Midbrain (tissue), 1 donor: ENCODE data around the gene SCPEP1.

Source experiments
- DNase-seq: peaks from one replicate; lab custom pipeline; 2025; lab: John Stamatoyannopoulos, UW

Gene SCPEP1

DNA sequence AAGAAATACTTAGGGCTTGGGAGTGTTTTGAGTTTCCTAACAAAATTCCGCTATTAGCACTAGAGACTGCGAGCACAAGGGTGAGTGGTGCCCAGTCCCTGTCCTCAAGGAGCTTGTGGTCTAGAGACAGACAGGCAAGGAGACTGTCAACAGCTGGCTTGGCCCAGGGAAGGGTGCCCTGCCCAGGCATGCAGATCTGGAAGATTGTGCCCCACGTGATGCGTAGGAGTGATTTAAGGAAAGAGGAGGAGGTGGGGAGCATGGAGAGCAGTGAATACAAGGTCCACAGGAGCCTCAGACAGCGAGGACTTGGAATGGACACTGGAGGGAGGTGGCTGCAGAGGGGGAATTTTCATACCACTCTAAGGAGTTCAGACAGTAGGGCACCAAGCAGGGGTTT, 25.0 kb downstream of the SCPEP1 start:
- no peak for DNase-seq

DNA sequence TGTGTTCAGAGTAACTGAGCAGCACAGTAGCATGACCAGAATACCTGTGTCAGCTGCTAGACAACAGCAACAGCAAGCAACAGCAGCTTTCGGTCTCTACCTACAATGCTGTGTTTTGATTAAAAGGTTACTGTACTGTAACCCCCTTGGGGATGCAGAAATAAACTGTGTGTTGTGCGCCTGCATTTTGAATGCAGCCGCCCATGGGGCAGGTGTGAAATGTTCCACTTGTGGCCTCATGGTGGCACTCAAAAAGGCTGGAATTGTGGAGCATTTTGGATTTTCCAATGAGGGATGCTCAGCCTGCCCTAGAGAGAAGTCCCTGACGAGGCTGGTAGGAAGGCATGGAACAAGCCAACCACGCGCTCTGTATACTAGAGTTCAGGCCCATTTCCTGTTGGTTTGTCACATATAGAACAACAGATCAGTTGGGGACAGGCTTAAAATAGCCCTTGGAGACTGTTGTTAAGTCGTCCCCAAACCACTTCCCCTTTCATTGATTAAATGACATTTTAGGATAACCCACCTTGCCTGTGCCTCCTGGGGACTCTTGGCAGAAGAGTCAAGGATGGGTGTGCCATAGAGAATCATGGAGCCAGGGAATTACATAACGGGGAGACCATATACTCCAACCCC, 27.1 kb downstream of the SCPEP1 start:
- no peak for DNase-seq

- DNase-seq, result no peak
These were observed 28.1 kb downstream of the SCPEP1 start for GRCh38 chr17:57006040-57006439.

DNA sequence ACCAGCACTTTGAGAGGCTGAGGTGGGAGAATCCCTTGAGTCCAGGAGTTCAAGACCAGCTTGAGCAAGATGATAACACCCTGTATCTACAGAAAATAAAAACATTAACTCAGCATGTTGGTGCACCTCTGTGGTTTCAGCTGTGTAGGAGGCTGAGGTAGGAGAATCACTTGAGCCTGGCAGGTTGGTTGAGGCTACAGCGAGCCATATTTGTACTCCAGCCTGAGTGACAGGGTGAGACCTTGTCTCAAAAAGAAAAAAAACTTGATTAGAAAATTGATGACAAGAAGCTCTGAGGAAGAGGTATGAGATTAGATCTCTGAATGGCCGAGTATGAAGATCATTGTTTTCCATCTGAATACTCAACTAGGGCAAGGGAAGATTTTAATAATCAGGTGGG, 31.0 kb downstream of the SCPEP1 start:
- DNase-seq, result no peak

DNA sequence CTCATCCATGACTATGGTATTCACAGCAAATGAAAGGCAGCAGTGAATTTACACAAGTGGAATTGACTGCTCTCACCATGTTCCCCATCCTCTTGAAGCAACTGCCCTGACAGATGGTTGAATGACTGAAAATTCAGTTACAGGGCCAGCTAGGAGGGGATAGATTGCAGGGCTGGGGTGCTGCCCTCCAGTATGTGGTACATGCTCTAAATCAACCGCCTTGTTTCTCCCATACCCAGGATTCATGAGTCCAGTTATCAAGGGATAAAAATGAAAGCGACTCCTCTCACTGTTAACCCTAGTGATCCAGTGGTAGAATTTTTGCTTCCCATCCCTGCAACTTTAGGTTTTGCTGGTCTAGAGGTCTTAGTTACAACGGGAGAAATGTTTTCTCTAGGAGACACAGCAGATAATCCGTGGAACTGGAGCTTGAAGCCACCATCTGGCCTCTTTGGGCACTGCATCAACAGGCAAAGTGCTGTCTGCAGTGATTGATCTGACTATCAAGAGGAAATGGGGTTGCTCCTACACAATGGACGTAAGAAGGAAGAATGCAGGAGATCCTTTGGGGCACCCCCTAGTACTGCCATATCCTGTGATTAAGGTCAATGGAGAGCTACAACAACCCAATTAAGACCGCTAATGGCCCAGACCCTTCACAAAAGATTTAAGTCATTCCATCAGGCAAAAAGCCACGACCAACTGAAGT, 32.0 kb downstream of the SCPEP1 start:
- peak; percentile 43 for DNase-seq

- no peak for DNase-seq
These were observed 32.6 kb downstream of the SCPEP1 start for GRCh38 chr17:57010487-57010886.

GRCh38 chr17:57011491-57012015, 33.6 kb downstream of the SCPEP1 start:
- DNase-seq, result no peak

DNA sequence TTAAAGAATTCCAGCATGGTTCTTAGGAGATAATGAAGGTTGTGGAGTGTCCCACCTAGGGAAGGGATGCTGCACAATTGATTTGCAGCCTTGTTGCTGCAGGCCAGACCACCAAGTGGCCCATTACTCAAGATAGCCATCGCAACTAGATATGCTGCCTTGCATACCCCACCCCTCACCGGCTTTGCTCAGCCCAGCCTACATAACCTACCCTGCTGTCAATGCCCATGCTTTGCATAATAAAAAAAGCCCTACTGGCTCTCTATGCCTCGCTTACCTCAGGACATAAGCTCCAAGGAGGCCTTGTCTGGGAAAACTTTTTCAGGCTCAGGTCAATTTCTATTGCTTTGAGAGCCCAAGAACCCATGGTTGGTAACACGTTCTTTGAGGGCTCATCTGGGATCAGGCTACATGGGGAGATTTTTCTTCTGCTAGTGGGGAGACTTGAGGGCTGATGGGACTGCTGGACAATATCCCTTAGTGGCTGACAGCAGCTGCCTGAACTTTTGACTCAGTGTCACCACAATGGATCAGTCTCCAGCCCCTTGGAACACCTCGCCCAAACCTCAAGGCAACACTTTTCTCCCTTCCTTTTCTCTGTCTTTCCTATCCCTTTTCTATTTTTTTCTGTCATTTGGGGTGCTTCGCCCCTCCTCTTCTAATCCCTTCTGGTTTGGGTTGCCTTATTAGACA, 38.3 kb downstream of the SCPEP1 start:
- DNase-seq, result no peak

DNA sequence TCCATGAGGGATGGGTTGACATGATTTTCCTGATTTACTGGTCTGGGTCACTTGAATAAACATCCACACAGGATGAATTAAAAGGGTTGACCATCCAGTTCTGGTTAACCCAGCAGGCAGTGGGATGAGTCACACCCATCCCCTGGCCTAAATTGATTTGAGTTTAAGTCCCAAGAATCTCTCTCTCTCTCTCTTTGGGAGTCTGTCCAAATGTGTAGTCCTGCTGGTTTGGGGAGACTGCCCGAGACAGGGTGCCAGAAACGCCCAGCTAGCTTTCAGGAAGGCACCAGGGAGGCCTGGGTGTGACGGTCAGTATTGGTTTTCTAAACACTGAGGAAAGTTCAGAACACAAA, 38.8 kb downstream of the SCPEP1 start:
- no peak for DNase-seq

- no peak for DNase-seq
These were observed 39.7 kb downstream of the SCPEP1 start for GRCh38 chr17:57017625-57018024.

- no peak for DNase-seq
These were observed 42.3 kb downstream of the SCPEP1 start for GRCh38 chr17:57020208-57020607.

DNA sequence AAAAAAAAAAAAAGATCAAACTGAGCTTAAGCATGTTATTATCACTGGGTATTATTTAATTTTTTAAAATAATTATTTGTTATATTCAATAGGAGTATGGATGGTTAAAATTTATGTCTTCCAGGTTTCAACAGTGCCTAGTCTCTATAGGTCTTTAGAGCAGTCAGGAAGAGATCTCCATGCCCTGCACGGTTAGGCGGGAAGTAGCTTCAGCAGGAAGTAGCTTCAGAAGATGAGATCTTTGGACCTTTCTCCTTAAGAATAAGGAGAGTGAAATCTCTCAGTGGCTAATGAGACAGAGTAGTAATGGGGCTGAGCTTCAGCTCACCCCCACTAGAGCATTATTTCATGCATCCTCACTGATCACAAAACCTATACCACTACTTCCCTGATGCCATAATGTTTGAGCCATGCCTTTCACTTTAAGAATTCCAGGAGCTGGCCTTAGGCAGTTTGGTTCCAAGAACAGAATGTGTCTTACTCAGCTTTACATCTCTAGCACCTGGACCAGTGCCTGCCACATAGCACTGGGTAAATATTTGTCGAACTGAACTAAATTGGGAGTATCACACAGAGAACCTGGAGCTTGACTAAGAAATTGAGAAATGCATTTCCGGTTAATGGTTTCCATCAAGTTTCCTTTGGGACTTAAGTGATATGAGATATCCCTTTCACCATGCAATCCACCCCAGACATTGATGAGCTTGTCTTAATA, 43.5 kb downstream of the SCPEP1 start:
- no peak for DNase-seq

- no peak for DNase-seq
These were observed 47.9 kb downstream of the SCPEP1 start for GRCh38 chr17:57025876-57026275.

DNA sequence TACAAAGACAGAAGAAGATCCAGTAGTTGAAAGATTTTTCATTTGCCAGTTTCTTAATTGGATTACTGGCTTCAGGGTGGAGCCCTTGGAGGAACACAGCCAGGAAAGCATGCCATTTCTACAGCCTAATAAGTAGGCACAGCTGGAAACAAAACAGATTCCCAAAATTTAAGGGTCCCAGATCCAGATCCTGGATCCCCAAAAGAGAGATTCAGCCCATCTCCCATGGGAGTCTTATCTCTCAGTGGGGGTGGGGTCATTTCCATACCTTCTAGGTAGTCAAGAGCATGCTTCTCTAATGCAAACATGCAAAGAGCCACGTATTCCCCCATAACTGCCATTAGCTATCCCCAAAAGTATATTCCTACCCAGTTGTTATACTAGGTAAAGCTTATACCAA, 49.9 kb downstream of the SCPEP1 start:
- no peak for DNase-seq

GRCh38 chr17:57032343-57032742, 54.4 kb downstream of the SCPEP1 start:
- no peak for DNase-seq

DNA sequence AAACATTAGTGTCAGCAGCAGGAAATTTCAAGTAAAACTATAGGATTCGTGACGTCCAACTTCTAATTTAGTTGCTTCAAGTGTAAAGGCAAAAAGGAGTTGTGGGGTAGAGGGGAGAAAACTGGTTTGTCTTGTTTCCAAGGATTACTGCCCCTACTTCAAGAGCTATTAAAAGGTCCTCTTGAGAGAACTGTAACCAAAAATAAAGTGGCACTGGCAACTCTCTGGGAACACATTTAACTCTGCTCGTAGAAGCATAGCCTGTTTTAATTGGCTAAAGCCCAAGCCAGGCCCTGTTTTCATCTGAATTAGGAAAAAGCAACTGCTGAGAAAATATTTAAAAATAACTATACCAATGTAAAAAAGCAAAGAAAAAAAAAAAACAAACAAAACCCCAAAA, 55.4 kb downstream of the SCPEP1 start:
- no peak for DNase-seq

DNA sequence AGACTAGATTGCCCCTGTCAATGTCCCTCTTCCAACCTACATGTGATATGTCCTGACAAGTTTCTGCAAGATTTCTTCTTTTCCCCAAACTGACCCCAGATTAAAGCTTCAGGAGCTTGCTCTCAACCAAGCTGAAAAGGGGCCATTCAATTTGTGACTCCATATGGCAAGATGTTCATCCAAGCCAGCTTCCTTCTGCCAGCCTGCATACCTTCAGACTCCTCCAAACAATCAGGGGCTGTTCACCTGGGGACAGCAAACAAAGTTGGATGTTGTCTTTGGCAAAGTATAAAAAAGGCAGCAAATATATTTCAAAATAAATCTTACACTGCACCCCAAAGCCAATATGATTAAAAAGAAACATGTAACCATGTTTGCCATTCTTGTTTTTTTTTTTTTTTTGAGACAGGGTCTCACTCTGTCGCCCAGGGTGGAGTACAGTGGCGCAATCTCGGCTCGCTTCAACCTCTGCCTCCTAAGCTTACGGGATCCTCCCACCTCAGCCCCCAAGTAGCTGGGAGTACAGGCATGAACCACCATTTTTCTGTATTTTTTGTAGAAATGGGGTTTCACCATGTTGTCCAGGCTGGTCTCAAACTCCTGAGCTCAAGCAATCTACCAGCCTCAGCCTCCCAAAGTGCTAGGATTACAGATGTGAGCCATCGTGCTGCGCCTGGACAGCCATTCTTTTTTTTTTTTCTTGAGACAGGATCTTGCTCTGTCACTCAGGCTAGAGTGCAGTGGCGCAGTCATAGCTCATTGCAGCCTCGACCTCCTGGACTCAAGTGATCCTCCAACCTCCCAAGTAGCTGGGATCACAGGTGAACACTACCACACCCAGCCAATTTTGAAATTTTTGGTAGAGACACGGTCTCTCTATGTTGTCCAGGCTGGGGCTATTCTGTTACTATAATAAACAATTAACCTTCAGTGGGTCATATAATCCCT, 57.1 kb downstream of the SCPEP1 start:
- DNase-seq, result no peak

DNA sequence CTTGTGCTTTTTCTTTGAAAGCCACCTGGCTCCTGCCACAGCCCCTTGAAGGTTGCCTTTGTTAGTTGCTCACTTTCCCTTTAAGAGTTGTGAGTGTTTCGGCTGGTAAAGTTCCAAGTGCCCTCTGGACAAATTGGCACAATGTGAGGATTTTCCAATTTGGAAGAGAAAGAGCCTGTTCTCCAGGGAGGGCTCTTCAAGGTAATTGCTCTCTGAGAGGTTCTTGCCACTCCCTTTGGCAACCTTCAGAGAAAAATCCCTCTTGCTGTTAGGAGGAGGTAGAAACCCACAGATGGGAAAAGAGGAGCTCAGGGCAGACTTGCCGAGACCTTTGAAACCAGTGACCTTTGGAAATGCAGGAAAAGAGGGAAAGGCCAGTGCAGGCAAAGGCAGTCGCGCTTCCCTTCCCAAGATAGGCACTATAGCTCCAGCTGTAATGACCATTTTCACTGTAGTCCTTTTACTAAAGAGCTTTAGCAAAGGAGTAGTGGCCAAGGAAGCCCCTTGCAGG, 58.1 kb downstream of the SCPEP1 start:
- no peak for DNase-seq

DNA sequence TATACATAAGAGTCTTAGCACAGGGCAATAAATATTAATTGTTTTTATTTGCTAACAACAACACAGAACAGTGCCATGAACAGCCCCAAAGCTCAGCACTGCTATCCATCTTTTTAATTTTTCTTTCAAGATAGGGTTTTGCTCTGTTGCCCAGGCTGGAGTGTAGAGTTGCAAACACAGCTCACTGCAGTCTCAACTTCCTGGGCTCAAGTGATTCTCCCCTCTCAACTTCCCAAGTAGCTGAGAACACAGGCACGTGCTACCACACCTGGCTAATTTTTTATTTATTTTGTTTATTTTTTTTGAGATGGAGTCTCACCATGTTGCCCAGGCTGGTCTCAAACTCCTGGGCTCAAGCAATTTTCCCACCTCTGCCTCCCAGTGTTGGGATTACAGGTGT, 59.5 kb downstream of the SCPEP1 start:
- no peak for DNase-seq

GRCh38 chr17:57038486-57038885, 60.6 kb downstream of the SCPEP1 start:
- no peak for DNase-seq

GRCh38 chr17:57040571-57040970, 62.6 kb downstream of the SCPEP1 start:
- no peak for DNase-seq
